Neural cell (in vitro differentiated cells): ENCODE measurements around the gene S100A2.

Experiments used
- CTCF ChIP-seq: fragments of 450-650 bp; IDR thresholded peaks from 2 replicates; pipeline ENCODE4 v1.5.1; 2014; ENCODE audit warnings: antibody characterized with exemption, mild to moderate bottlenecking, moderate library complexity; ENCODE audit not compliant: poor library complexity, severe bottlenecking
- EZH2 ChIP-seq: fragments of 200-600, 300-800 bp; shearing (Covaris generic), sonication (generic); IDR thresholded peaks from 2 replicates; pipeline ENCODE4 v1.6.1; 2014; ENCODE audit warnings: antibody characterized with exemption, low read length, borderline replicate concordance, mild to moderate bottlenecking; ENCODE audit not compliant: insufficient read depth, poor library complexity, severe bottlenecking
- MXI1 ChIP-seq: fragments of 450-650 bp; conservative IDR thresholded peaks from 2 replicates; pipeline ENCODE4 v1.6.1; 2014; ENCODE audit warnings: antibody characterized with exemption, mild to moderate bottlenecking; ENCODE audit not compliant: poor library complexity, severe bottlenecking
- RAD21 ChIP-seq: fragments of 450-650 bp; conservative IDR thresholded peaks from 2 replicates; pipeline ENCODE4 v1.6.1; 2014; ENCODE audit warnings: antibody characterized with exemption, mild to moderate bottlenecking, moderate library complexity
- TAF1 ChIP-seq: IDR thresholded peaks from 2 replicates; pipeline ENCODE4 v1.6.1; 2012; ENCODE audit warnings: low read depth

- TF ChIP-seq CTCF = no peak
- TF ChIP-seq MXI1 = no peak
- TF ChIP-seq RAD21 = no peak
- TF ChIP-seq TAF1 = no peak
- TF ChIP-seq EZH2 = no peak
Measured at GRCh38 chr1:153586347-153586746, 20.7 kb upstream of the S100A2 start.
